ENCODE data around the gene KANSL1. TPM values are rescaled to one million over a fixed set of nuclear protein-coding genes. Genes with fewer than 3 reads are reported as not detected.

The KANSL1 gene
- polyA plus RNA-seq, 1 of the 3 experiments (the other 2 are of a cell fraction), result 10.0 TPM

DNA sequence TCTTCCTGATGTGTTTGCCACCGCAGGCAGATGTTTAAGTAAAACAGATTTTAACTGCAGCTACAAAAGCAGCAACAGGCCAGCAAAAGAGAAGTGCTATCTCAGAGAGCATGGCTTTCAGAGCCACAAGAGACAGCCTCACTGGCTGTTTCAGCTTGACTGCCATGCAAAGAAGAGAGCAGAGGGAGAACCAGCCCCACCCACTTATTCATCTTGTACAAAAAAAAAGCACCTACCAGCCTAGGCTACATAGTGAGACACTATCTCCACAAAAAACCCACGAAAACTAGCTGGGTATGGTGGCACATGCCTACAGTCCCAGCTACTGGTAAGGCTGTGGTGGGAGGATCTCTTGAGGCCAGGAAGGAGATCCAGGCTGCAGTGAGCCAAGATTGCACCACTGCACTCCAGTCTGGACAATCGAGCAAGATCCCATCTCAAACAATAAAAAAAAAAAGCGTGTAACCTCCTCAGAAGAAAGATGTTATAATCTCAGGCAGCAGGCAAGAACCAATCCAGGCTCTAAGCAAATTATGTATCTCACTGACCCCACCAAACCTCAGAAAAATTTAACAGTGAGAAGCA is 164.2 kb downstream of the KANSL1 start (continued):
- TF ChIP-seq, protein P1, sequence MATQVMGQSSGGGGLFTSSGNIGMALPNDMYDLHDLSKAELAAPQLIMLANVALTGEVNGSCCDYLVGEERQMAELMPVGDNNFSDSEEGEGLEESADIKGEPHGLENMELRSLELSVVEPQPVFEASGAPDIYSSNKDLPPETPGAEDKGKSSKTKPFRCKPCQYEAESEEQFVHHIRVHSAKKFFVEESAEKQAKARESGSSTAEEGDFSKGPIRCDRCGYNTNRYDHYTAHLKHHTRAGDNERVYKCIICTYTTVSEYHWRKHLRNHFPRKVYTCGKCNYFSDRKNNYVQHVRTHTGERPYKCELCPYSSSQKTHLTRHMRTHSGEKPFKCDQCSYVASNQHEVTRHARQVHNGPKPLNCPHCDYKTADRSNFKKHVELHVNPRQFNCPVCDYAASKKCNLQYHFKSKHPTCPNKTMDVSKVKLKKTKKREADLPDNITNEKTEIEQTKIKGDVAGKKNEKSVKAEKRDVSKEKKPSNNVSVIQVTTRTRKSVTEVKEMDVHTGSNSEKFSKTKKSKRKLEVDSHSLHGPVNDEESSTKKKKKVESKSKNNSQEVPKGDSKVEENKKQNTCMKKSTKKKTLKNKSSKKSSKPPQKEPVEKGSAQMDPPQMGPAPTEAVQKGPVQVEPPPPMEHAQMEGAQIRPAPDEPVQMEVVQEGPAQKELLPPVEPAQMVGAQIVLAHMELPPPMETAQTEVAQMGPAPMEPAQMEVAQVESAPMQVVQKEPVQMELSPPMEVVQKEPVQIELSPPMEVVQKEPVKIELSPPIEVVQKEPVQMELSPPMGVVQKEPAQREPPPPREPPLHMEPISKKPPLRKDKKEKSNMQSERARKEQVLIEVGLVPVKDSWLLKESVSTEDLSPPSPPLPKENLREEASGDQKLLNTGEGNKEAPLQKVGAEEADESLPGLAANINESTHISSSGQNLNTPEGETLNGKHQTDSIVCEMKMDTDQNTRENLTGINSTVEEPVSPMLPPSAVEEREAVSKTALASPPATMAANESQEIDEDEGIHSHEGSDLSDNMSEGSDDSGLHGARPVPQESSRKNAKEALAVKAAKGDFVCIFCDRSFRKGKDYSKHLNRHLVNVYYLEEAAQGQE (IDR thresholded peaks at IDR 0.05; ENCODE audit: low read depth, low read length), result no peak
- TF ChIP-seq, protein P2, sequence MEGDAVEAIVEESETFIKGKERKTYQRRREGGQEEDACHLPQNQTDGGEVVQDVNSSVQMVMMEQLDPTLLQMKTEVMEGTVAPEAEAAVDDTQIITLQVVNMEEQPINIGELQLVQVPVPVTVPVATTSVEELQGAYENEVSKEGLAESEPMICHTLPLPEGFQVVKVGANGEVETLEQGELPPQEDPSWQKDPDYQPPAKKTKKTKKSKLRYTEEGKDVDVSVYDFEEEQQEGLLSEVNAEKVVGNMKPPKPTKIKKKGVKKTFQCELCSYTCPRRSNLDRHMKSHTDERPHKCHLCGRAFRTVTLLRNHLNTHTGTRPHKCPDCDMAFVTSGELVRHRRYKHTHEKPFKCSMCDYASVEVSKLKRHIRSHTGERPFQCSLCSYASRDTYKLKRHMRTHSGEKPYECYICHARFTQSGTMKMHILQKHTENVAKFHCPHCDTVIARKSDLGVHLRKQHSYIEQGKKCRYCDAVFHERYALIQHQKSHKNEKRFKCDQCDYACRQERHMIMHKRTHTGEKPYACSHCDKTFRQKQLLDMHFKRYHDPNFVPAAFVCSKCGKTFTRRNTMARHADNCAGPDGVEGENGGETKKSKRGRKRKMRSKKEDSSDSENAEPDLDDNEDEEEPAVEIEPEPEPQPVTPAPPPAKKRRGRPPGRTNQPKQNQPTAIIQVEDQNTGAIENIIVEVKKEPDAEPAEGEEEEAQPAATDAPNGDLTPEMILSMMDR (IDR thresholded peaks at IDR 0.05), result no peak
- no peak for TF ChIP-seq GATA2 (CRISPR knock-in tag; IDR thresholded peaks at IDR 0.05)
- TF ChIP-seq RFX5 (IDR thresholded peaks at IDR 0.05; ENCODE audit: low read length), result no peak

DNA sequence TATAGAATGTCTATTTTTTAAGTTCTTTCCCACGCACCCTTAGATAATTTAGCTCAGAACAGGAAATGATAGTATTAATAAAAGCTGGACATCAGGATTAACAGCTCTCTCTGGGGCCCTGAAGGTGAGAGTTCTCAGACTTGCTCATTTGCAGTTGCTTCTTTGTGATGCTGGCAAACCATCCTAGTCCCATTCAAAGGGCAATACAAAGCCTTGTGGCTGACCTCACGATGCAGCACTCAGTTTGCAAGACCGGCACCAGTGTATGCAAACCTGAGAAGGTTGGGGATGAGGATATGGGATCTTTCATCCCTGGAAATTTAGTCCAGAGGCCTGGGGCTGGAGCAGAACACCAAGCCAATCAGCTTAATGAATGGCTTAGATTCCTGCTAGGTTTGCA is 164.9 kb downstream of the KANSL1 start:
- Histone ChIP-seq H3K27ac (ENCODE audit: low read depth in 2 of 2, low read length in 1 of 2) (no peak overlapping the region; a peak in 1 of 4 replicates), H2AFZ (ENCODE audit: low read depth) (no peak overlapping the region), H3K9me3 (no peaks in the 10 kb centered on the region), H3K79me2 (ENCODE audit: insufficient read depth) (no peaks in the 10 kb centered on the region), H3K4me3 (ENCODE audit: low read depth in 2 of 2, low read length in 1 of 2) (no peak overlapping the region), H3K36me3 (replicated peaks in 1 of 2; ENCODE audit: control insufficient read depth in 1 of 2, insufficient read depth in 2 of 2, low read length in 1 of 2) (peaks cover 54 to 89% of the 10 kb centered on the region in 2 experiments), H3K27me3 (ENCODE audit: insufficient read depth) (no peaks in the 10 kb centered on the region), H3K4me2 (no peak overlapping the region), H3K9me2 (no peaks in the 10 kb centered on the region), H3K4me1 (ENCODE audit: control insufficient read depth in 1 of 2, insufficient read depth in 2 of 2, low read depth in 1 of 2, low read length in 1 of 2) (peaks cover 0 to 14% of the 10 kb centered on the region in 2 experiments; a peak in 1 of 4 replicates), H3K9ac (no peak overlapping the region), H3F3A (replicated peaks; ENCODE audit: insufficient read depth) (peaks cover 11% of the 10 kb centered on the region), H4K20me1 (ENCODE audit: insufficient read depth) (peaks cover 4% of the 10 kb centered on the region)
- TF ChIP-seq RFX5 (IDR thresholded peaks at IDR 0.05; ENCODE audit: low read length) (no peak), TAF1 (IDR thresholded peaks at IDR 0.05; ENCODE audit: borderline replicate concordance, low read depth, low read length) (no peak), EZH2phosphoT487 (IDR thresholded peaks at IDR 0.05; ENCODE audit: borderline replicate concordance, low read depth) (no peak), CHD2 (IDR thresholded peaks at IDR 0.05; ENCODE audit: low read length, partially characterized antibody) (no peak), MEF2A (IDR thresholded peaks at IDR 0.05; ENCODE audit: borderline replicate concordance, low read depth) (no peak), POLR2AphosphoS5 (IDR thresholded peaks at IDR 0.05; ENCODE audit: low read depth, low read length) (no peak), NFIC (IDR thresholded peaks at IDR 0.05; ENCODE audit: borderline replicate concordance) (no peak), FOXM1 (IDR thresholded peaks at IDR 0.05; ENCODE audit: low read depth) (no peak), NRF1 (IDR thresholded peaks at IDR 0.05; ENCODE audit: low read depth, low read length) (no peak), FOXJ3 (CRISPR knock-in tag; IDR thresholded peaks at IDR 0.05) (no peak)
- TF ChIP-seq, protein P3, sequence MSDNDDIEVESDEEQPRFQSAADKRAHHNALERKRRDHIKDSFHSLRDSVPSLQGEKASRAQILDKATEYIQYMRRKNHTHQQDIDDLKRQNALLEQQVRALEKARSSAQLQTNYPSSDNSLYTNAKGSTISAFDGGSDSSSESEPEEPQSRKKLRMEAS (IDR thresholded peaks at IDR 0.05; ENCODE audit: low read depth), result no peak
- 100% methylated on average over 3 of the region's 3 CpGs for WGBS (ENCODE audit: low lambda C conversion rate)
- ChIA-PET CTCF (interaction anchor here (0.8 to 6.9 kb wide), 7 partner anchors 9 to 814 kb away, joined by 3 to 50 read pairs (median 5); partner anchors contain the start of gene KANSL1), POLR2A (interaction anchor here (1.3 to 2.1 kb wide), 2 partner anchors 10 to 165 kb away, joined by 4 to 6 read pairs; partner anchors contain the start of gene KANSL1)
- DNase-seq, result no peak
